ENCODE measurements around the gene RPS15A.
A peak's percentile ranks its signal among the peaks of the same experiment; 100 is the strongest.
"Not testable (repeated sequence)": the region's sequence is repeated elsewhere in the genome, so short reads cannot be mapped to it uniquely, and the experiment has no call there.

The RPS15A gene

DNA sequence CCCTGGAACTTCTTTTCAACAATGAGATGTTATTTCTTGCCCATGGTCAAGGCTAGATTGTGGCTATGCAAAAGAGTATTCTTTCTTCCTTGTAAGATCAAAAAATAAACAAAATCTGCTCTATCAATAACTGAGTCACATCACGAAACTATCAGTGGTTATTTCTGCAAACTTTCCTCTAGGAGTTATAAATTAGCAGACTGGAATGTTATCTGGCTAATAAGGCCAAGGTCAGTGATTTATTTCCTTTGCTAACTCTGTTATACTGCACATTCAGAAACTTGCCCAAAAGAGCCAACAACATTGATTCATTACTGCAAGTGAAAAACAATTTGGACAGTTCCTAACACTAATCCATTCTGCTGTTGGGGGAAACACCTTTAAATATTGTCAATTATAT is 6.2 kb upstream of the RPS15A start:
- no peak for DNase-seq

DNA sequence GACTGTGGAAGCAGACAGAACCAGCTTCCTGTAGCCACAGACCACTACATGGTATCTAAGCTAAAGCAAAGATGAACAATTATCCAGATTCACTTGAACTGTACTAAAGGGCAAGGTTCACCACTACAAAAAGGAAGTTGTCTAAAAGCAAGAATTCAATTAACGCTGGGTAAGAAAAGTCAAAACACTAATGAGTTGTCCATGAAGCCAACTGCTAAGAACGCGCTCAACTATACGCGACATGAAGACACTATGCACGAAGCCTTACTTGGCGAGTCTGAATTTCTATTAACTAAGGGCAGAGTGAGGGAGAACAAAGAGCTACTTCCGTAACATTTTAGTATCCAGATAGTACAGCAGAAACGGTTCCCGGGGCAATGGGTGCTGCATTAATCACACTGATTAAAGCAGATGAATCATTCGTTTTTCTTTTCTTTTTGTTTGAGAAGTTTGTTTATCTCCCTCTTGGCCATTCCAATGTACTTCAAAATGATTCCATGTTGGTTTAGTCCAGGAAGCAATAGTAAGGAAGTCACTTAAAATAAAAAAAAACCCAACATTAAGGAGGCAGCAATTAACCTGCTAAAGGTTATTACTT is 2.8 kb upstream of the RPS15A start:
- DNase-seq = no peak

DNA sequence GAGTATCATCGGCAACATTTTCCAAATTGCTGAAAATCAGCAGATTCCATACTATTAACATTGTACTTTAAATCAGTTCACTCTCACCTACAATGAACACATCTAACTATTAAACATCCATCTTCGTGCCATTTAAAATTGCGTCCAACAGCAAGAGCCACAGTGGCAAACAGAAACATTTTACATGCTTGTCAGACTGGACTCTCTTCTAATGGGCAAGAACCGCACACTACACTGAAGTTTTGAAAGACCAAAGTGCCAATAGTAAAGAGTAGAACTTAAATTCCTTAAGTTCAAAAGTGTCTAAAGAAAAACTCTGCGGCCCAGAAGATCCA is 652 bp downstream of the RPS15A start:
- no peak for DNase-seq

DNA sequence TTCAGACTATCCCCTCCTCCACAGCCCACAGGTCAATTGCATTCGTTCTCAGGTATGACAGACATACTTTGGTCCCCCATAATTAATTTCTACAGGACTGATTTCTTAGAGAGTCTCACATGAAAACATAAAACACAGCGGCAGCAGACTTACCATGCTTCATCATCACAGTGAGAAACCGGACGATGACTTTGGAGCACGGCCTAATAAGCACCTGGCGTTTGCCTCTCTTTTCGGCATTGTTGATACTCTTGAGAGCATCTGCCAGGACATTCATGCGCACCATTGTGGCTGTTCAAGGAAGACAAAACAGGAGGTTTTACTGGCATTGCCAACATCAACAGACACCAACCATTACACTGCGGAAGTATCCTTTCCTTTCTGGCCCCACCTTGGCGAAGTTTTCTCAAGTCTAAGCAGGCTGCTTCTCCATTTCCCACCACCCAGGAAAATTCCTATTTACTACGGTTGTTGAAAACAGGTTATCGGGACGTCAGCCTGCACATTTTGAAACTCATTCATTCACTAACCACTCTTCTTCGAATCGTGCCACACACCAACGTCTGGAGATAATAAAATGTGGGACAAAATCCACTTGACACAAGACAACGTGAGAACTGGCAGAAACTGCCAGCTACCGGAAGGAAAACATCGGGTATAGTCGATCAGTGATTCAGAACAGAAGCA is 1.2 kb downstream of the RPS15A start:
- DNase-seq = peak; percentile 15

DNA sequence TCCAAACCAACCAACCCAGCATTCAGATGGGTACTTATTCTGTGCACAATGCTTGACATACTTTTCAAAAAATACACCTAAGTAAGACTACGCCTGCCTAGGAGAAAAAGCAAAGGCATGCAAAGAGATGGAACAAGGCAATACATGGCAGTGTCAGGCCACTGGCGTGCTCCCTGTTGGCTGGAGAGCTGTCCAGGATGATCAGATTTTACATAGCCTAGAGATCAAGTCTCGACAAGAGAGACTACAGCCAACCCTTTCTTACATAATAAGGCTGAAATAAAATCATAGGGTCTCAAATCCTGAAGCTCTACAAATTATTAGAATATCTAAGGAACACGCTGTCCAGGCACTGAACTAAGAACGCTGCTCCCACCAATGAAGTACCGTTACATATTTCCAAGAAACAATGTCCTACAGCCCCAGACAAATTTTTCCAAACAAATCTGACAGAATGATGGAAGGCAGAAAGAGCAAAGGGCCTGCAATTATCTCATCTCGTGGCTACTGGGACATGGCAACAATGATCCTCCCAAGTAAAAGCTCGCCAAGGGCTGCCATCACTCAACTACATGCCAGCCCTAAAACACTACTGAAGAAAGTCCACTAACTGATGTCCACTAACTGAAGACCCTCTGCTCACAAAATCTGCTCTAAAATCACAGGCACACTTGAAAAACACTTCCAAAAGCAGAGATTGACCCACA is 5.1 kb downstream of the RPS15A start:
- no peak for DNase-seq

DNA sequence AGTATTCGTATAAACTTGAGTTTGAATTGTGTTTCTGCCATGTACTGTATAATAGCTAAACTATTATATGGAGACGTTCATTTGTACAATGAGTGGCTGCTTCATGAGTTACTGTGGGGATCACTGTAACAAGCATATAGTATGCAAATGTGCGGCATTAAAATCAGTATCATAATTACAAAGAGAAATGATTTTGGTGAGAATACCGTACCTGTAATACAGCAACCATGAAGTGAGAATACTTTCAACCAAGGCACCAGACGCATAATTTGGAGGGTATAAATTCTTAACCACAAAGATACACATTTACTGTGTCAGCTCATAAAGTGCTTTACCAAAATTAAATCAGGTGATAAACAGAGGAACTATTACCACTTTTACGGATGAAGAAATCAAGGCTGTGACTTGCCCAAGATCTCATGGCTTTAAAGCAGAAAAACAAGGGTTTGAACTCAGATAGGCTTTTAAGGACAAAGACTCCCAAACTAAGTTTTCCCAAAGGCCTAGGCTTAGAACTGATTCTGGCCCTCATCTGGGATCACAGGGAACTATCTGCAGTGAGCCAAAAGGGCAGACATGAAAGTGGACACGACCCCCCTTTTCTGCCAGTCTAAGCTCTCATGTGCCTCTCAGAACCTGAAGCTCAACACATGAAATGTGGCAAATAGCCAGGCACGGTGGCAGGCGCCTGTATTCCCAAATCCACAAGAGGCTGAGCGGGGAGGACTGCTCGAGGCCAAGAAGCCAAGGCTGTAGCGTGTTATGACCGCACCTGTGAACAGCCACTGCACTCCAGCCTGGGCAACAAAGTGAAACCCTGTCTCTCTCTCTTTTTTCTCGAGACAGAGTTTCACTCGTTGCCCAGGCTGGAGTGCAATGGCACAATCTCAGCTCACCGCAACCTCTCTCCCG is 6.4 kb downstream of the RPS15A start:
- no peak for DNase-seq

DNA sequence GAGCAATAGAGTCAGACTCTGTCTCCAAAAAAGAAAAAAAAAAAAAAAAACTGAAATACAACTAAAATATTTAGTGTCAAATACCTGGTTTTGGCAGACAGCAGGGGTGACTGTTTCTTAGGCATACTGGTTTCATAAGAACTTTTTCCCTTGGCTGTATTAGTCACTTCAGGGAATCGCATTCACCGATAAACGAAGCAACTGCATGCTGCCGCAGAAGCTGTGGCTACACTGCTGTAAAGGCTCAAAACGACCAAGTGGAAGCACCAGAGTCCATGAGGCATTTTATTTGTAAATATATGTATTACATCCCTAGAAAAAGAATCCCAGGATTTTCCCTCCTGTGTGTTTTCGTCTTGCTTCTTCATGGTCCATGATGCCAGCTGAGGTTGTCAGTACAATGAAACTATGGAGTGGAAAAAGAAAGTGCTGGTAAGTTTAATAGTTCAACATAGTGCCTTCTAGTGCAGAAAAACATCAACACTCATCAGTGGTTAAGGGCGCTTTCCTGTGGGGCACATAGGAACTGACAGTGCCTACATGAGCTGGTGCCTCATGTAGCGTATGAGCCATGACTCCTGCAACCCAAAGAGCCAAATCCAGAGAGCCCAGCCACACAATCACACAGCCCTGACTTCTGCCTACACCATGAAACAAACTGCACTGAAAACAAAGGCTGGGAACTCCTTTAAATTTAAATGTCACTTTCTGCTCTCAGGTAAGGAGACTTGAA is 7.3 kb downstream of the RPS15A start:
- no peak for DNase-seq

DNA sequence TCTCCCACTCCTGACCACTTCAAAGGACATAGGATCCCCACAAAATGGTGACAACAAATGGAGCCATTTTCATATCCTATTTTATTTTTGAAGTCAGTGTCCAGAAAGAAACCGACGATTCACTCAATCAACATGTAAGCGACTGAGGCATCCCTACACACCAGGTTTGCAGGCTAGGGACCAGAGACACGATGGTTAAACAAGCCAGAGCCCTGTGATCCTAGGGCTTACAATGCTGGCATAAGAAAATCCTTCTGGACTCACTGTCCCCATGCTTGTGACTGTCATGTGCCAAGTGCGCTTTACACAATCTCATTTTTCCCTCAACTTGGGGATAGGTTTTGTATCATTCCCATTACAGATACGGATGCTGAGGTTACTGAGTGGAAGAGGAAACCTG is 8.9 kb downstream of the RPS15A start:
- not testable (repeated sequence) for DNase-seq

DNA sequence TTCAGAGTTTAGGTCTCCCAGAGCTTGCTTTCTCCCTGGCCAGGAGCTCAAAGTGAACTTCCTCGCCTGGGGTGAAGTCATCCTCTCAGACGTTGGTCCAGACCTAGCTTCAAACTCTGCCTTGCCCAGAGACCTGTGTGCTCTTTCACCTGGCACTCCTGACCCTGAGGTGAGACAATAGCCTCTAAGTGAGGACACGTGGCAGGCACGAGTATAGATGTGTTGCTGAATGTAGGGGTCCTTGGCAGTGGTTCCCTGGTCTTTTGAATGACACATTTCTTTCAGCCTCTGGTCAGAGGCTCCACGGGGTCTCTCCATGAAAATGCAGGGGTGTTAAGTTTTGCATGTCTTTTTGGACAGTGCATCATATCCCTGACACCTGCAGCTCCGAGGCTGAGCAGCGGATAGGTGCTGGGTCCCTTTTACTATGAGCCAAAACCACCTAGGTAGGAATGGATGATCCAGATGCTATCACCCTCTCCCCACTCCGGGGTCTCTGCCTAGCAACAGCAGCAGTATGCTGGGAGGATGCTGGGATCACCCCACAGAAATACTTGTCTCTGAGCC is 9.6 kb downstream of the RPS15A start:
- DNase-seq = not testable (repeated sequence)

DNA sequence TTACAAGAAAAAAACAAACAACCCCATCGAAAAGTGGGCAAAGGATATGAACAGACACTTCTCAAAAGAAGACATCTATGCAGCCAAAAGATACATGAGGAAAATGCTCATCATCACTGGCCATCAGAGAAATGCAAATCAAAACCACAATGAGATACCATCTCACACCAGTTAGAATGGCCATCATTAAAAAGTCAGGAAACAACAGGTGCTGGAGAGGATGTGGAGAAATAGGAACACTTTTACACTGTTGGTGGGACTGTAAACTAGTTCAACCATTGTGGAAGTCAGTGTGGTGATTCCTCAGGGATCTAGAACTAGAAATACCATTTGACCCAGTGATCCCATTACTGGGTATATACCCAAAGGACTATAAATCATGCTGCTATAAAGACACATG is 12.5 kb downstream of the RPS15A start:
- not testable (repeated sequence) for DNase-seq

DNA sequence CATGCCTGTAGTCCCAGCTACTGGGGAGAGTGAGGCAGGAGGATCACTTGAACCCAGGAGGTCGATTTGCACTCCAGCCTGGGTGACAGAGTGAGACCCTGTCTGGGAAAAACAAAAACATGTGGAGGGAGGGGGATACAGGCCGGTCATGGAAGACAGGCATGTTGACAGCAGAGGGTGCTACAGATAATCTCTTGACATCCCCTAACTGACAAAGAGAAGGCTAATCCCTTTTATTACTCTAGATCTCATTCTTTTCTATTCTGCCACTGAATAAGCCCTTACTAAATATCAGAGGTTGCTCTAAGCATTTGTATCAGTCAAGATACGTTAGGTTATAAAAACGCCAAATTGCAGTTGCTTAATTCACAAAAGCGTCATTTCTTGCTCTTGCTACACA is 13.8 kb downstream of the RPS15A start:
- not testable (repeated sequence) for DNase-seq

DNA sequence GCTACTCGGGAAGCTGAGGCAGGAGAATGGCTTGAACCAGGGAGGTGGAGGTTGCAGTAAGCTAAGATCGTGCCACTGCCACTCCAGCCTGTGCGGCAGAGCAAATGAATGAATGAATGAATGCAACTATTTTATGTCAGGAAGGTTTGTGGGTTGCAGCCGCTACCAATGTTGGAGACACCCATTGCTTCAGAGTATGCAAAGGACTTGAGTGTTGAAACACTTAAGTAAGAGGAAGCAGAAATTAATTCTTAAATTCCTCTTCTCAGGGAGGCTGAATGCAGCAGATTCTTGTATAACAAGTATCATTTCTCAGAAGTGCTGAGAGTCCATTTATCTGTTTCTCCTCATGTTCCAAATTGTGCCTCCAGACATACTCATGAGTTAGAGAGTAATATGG is 15.5 kb downstream of the RPS15A start:
- DNase-seq = not testable (repeated sequence)

DNA sequence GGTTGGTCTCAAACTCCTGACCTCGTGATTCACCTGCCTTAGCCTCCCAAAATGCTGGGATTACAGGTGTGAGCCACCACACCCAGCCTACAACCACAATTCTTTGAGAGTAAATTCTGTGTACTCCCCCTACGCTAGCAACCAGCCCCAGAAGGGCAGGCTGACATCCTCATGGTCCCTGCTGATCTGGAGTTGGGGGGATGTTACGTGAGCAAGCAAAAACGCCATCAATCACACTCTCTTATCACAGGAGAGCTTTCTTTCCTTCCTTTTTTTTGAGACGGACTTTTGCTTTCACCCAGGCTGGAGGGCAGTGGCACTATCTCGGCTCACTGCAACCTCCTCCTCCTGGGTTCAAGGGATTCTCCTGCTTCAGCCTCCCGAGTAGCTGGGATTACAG is 18.0 kb downstream of the RPS15A start:
- not testable (repeated sequence) for DNase-seq

DNA sequence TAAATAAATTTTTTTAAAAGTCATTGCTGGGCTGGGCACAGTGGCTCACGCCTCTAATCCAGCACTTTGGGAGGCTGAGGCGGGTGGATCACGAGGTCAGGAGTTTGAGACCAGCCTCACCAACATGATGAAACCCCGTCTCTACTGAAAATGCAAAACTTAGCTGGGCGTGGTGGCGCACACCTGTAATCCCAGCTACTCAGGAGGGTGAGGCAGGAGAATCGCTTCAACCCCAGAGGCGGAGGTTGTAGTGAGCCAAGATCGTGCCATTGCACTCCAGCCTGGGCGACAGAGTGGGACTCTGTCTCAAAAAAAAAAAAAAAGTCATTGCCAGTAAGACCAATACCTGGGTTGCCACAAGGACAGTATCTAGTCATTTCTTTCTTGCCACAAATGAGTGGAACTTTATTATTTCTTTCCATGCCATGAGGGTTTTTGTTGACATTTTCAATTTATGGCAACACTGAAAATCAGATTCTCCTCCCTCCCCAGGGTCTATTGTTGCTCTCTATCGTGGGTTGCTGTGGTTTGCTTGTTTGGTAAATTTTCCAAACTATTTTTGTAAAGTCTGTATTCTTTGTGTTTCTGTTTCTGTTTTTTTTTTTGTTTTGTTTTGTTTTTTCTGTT is 19.7 kb downstream of the RPS15A start:
- DNase-seq = not testable (repeated sequence)

DNA sequence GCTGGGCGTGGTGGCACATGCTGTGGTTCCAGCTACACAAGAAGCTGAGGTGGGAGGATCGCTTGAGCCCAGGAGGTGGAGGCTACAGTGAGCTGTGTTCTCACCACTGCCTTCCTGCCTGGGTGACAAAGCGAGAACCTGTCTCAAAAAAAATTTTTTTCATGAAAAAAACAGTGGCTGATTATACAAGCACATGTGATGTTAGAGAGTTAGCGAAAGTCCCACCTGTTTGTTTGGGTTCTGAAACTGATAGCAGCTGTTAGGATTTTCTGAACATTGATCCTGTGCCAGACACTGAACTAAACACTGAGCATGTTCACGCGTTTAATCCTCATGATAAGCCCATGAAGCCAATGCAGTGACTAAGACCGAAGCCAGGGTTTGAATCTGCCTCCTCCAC is 22.9 kb downstream of the RPS15A start:
- not testable (repeated sequence) for DNase-seq

DNA sequence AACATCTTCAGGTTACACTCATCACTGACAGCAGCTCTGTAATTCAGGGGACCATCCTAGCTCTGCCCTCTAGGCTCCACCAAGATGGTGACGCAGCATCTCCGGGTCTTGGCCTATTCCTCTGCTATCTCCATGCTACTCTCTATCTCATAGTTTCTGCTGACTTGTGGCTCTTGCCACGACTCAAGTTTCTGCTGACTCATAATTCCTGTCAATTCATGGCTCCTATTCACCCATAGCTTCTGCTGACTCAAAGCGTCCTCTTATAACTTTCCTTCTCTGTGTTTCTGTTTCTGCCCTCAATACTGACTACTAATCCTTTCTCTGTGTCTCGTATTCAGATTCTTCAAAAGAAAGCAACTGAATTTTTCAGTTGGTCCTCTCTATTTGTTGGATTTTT is 27.4 kb downstream of the RPS15A start:
- not testable (repeated sequence) for DNase-seq

DNA sequence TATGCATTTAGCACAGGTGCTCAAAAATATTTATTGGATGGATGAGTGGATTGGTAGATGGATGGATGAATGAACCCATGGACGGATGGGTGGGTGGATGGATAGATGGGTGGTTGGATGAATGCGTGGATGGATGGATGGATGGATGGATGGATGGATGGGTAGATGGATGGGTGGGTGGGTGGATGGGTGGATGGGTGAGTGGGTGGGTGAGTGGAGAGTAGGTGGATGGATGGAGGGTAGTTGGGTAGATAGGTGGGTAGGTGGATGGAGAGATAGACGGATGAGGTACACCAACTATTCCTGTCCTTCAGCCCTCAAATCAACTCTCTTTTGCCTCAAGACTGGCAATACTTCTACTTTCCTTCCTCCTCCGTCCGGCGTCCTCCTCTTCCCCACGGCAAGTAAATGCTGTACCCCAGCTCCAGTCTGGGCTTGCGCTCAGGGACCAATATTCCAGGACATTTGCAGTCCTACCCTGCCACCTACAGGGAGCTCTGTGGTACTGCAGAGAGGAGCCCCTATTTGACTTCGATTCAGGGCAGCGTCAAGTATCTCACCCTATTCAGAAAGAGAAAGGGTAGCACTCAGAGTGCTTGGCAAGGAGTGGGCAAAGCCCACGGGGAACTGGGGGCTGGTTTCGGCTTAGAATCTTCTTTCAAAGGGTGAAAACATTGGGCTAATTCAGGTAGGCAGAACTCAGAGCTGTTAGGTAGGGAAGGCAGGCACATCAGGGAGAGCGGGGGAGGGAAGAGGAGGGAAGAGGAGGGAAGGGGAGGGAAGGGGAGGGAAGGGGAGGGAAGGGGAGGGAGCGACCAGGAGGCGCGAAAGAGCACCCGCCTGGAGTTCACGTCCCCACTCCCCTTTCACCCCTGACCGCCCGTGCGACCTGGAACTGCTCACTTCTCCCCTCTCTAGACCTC is 30.3 kb downstream of the RPS15A start:
- not testable (repeated sequence) for DNase-seq

DNA sequence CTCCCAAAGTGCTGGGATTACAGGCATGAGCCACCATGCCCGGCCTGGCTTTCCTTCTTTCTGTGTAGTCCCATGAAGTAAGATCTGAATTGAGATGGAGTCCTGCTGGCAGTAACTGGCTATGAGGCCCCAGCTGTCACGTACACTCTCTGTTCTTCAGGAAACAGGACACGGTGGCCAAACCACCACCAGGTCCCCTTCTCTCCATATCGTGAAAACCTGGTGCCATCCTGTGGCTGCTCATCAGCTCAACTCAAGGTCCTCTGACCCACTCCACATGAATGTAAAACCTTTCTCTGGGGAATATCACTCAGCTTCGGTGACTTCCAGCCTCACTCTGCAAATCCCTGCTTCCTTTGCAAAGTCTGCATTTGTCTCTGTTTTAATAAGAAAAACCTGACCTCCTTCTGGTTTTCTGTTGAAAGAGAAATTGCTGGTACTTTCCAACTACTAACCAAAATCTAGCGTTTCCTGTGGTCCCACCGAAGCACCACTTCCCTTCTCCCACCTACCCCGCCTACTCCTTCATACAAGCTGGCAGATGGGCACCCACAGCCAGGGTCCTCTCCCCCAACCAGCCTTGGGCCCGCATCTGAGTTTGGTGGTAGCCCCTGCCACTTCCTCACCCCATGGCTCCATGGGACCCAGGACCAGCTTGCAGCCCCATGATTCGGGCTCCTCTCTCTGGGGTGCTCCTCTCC is 32.0 kb downstream of the RPS15A start:
- DNase-seq = not testable (repeated sequence)

DNA sequence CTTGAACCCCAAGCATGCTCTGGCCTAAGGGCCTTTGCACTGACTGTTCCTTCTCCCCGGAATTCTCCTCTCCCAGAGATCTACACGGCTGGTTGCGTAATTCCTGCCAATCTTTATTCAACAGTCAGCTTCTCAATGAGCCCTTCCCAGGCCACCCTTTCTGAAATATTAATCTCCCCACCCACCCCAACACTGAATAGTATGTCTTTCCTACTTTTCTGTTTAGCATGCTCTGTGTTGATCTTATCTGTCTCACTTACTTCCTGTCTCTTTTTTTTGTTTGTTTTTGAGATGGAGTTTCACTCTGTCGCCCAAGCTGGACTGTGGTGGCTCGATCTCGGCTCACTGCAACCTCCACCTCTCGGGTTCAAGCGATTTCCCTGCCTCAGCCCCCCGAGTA is 33.5 kb downstream of the RPS15A start:
- not testable (repeated sequence) for DNase-seq

DNA sequence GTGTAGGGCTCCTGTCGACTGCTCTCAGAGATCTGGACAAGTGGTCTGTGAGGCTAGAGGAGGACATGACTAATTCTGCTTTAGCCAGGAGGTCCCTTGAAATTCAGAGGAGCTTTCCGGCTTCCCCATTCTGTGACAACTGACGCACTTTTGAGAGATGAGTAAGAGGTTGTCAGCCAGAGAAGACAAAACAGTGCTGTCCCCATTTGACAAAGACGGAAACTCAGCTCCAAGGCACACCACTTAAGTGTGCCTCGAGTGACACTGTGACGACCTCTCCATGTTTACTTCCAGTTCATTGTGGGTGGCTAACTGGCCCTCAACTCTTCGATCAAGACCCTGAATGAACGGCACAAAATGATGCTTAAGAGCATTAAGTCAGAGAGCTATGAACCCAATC is 47.3 kb downstream of the RPS15A start:
- DNase-seq = not testable (repeated sequence)
